Putamen (tissue), 1 donor: ENCODE results near the gene CAPN10.
"Not testable (repeated sequence)": the region's sequence is repeated elsewhere in the genome, so short reads cannot be mapped to it uniquely, and the experiment has no call there.

Experiments
- DNase-seq: peaks from one replicate; pipeline ENCODE4 v3.0.0-alpha.2; 2016; ENCODE audit warnings: low spot score

Gene CAPN10

GRCh38 chr2:240586198-240586918 lies at the start of gene CAPN10:
TSS of gene CAPN10 (plus strand) at chr2:240586734. CDS start at chr2:240586912, 178 bp downstream.
- peak; percentile 97 for DNase-seq

DNA sequence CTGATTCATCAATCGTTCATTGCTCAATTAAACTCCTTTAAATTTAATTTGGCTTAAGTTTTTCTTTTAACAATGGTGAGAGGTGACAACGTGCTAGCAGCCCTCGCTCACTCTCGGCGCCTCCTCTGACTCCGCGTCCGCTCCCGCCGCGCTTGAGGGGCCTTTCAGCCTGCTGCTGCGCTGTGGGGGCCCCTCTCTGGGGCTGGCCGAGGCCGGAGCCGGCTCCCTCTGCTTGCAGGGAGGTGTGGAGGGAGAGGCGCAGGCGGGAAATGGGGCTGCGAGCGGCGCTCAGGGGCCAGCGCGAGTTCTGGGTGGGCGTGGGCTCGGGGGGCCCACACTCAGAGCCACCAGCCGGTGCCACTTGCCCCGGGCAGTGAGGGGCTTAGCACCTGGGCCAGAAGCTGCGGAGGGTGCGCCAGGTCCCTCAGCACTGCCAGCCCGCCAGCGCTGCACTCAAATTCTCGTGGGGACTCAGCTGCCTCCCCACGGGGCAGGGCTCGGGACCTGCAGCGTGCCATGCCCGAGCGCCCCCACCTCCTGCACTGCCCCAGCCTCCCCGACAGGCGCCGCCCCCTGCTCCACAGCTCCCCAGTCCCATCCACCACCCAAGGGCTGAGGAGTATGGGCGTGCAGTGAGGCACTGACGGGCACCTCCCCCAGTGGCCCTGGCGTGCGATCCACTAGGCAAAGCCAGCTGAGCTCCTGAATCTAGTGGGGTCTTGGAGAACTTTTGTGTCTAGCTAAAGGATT lies 48.3 kb upstream of the CAPN10 start:
- no peak for DNase-seq

- DNase-seq, result not testable (repeated sequence)
Measured at GRCh38 chr2:240539101-240539500, 47.4 kb upstream of the CAPN10 start.

DNA sequence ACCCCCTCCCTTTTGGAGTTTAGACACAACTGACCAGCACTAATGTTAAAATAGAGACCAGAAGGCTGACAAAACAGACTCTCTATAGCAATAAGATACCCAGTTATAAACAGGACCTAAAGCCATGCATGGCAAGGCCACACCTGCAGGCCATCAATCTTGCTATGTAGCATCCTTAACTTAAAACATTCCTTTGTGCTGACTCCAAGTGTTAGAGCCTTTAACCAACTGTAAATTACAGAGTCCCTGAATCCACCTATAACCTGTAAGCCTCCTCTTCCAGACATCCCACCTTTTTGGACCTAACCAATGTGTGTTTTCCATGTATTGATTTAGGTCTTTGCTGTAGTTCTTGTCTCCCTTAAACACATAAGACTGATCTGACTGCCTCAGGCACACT lies 46.6 kb upstream of the CAPN10 start:
- DNase-seq, result no peak

DNA sequence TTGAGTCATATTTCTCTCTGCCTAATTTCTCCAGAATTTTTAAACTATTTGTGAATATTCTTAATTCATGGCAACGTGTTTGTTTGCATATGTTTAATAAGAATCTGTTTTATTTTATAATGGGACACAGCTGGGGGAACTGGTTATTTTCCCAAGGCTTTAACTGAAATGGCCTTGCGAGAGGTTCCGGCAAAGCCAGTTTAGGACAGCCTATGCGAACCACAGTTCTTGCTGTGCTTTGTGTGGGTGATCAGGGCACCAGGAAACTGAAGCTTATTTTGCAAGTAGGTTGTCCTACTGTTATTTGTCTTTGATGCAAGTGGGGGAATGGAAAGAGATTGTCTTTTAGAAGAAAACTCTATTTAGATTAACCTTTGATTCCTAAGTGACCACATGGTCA lies 35.2 kb upstream of the CAPN10 start:
- DNase-seq, result no peak

- DNase-seq, result no peak
Measured at GRCh38 chr2:240551811-240552210, 34.7 kb upstream of the CAPN10 start.

DNA sequence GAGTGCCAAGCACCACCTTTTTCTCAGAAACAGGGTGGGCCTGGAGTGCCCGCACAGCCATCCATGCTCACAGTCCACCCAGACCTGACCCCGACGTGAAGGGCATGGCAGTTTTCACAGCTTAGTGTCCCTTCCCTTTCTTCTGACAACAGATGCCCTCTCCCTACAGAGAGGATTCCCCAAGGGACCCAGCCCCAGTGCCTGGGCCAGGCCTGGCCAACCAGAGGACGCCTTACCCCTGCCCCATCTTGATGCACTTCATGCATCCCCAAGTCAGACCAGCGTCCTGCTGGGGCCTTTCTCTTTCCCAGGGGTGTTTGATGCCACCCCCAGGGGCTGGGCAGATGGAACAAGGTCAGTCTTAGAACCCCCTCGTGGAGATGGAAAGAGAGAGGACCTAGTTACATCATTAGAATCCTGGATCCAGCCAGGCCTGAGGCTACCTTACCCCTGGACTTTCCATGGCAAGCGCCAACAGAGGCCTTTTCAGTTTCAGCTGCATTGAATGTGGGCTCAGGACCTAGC lies 32.5 kb upstream of the CAPN10 start:
- DNase-seq, result no peak

DNA sequence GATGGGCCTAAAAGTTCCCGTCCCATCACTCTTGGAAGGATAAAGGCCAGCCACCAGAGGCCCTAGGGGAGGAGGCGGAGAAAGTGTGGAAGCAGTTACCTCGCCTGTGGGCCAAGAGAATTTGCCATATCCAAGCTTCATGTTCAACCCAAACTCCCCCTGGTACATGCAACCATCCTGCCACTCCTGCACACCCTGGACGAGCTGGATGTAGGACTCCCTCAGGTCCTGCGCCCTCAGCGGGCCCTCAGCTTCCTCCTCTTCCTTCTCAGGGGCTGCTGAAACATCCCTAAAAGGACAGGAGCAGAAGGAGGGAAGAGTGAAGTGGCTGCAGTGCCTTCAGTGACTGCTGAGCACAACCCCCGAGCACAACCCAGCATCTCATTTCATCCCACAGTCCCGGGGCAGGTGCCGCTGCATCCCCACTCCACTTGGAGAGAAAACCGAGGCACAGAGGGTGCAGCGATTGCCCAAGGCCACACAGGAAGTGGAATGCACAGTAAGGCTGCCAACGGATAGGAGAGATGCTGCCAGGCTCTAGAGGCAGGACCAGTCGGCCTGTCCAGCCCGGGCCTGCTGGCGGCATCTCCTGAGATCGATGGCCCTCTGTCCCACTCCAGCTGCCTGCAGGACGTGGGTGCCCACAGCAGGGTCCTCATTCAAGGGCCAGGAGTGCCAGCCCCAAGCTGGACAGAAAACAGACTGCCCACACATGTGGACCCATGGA lies 31.6 kb upstream of the CAPN10 start:
- DNase-seq, result no peak

- no peak for DNase-seq
Measured at GRCh38 chr2:240555541-240556250, 30.8 kb upstream of the CAPN10 start.

GRCh38 chr2:240556553-240557100 lies 29.9 kb upstream of the CAPN10 start:
- DNase-seq, result no peak

DNA sequence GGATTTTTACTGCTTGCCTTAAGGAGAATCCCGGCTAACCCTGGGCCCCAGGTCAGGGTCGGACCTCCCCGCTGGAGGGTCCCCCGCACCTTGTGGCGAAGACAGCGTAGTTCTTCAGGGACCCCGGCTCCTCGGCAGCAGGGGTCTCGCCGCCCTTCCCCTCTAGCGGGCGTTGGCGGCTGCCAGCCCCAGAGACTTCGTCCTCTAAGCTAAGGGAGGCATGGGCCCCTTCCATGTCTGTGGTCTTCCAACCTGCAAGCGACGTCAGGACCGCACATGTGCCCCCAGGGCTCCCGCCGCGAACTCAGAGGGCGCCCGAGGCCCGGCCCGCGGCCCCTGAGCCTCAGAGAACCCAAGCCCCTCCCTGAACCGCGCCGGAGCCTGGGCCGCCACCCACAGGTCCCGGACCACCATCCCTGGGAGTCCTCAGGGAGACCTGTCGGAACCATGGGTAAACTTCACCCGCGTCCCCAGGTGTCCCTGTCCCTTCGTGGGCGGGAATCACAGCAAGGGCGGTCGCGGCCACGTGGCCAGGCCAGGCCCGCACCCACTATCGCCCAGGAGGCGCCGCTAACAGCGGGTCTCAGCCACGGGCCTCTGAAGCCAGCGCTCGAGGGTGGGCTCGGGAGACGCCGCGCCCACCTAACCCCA lies 29.3 kb upstream of the CAPN10 start:
- DNase-seq, result no peak

DNA sequence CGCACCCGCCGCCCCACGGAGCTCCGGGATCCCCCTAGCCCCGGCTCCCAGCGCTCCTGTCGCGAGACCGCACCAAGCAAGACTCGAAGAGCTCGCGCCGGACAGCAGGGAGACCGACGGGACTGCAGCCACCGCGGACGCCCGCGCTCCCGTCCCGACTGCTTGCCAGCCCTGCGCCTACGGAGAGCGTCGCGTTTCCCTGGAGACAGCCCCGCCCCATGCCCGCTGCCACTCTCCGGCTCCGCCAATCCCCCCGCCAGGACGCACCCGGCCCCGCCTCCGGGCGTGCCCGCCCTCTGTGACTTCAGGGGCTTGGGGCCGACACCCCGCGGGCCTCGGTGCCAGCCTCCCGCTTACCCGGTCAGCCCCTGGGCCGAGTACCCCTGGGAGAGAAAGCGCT lies 28.7 kb upstream of the CAPN10 start, which contains the start of gene ANKMY1:
ANKMY1 (minus strand) TSS at position 181 of the 400 bp plus-strand sequence. CDS start 653 bp downstream, outside the sequence.
- DNase-seq, result no peak

- no peak for DNase-seq
Measured at GRCh38 chr2:240558236-240558761, 28.2 kb upstream of the CAPN10 start.

GRCh38 chr2:240559286-240559685 lies 27.2 kb upstream of the CAPN10 start:
- DNase-seq, result no peak

DNA sequence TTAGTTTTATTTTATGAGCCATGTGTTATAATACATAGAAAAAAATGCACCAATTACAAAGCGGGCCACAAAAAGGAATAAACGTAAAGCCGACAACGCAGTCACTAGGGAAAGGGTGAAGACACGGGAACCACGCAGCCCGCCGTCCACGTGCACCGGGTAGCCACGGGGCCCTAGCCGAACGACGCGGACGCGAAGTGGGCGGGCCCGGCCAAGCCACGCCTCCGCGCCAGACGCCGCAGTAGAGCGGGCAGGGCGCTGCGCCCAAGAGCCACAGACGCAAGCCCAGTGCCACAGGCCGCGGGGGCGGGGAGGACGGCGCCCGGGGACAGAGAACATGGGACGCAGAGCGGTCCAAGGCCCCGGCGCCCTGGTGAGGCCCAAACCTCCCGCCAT lies 26.5 kb upstream of the CAPN10 start, which contains the start of gene DUSP28:
DUSP28 (plus strand) TSS at position 274 of the 396 bp plus-strand sequence. CDS start 328 bp downstream, outside the sequence.
- peak; percentile 90 for DNase-seq

GRCh38 chr2:240560480-240561324 lies 25.8 kb upstream of the CAPN10 start:
- peak; percentile 99 for DNase-seq

- no peak for DNase-seq
Measured at GRCh38 chr2:240561325-240561971, 25.1 kb upstream of the CAPN10 start.

- DNase-seq, result not testable (repeated sequence)
Measured at GRCh38 chr2:240563231-240563630, 23.3 kb upstream of the CAPN10 start.

DNA sequence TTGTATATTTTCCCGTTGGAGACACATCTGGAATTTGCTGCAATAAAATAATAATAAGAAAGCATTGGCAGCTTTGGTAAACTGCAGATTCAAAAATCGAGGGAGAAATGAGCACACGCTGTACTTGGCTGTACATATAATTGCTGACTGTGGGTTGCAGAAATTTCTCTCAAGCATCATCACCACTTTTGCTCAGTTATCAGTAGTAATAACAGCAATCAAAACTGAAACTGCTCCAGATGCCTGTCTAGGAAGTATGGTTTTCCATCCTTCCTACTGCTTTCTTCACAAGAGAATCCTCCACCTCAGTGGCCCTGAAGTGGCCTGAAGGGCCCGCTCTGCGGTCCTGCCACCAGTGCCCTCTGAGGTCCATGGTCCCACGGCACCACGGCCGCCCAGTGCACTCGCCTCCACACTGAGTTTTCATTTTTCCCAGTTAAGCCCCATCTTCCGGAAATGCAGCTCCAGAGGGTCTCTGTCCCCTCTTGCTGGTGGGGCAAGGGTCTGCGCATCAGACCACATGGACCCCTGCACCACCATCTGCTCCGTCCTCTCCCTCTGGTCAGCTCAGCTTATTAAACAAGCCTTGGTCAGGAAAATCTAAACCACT lies 22.5 kb upstream of the CAPN10 start:
- no peak for DNase-seq
